Panc1 (cell line): Measurements from ENCODE around the gene TMEM242. TPM values are rescaled to one million over a fixed set of nuclear protein-coding genes. Genes with fewer than 3 reads are reported as not detected.
A peak's percentile ranks its signal among the peaks of the same experiment; 100 is the strongest.

Experiments used
- ATAC-seq: fragments of 200-7000 bp; cut with Tn5 transposase; 2 replicates; pipeline ENCODE4 v1.9.1; 2020; ENCODE audit warnings: mild to moderate bottlenecking, moderate library complexity
- BruUV-seq: library from RNA; stranded (reverse); fragments of 400-500 nt; replicated peaks from 2 replicates; lab custom pipeline; 2021; lab: Mats Ljungman, UMichigan
- CTCF ChIA-PET: fragments of 300-600 bp; sonication (Branson Sonifier 250); formaldehyde crosslinking; loops from one replicate; lab custom pipeline; 2022; ENCODE audit warnings: antibody characterized with exemption; lab: Charles Lee
- POLR2A ChIA-PET: fragments of 300-600 bp; sonication (Branson Sonifier 250); formaldehyde crosslinking; loops from one replicate; lab custom pipeline; 2022; ENCODE audit warnings: antibody characterized with exemption; lab: Charles Lee
- DNase-seq: peaks from one replicate; pipeline ENCODE4 v3.0.0-alpha.2; 2010; ENCODE audit warnings: low read depth, low spot score
- H3K27ac ChIP-seq: 2 replicates; pipeline ENCODE4 v1.5.1; 2011; ENCODE audit warnings: mild to moderate bottlenecking, low read length, inconsistent platforms
- H3K27me3 ChIP-seq: fragments of 200-500 bp; sonication (Bioruptor generic); 2 replicates; pipeline ENCODE4 v1.6.0; 2014; ENCODE audit warnings: low read length, inconsistent platforms; ENCODE audit not compliant: control insufficient read depth, insufficient read depth
- H3K36me3 ChIP-seq: fragments of 200-500 bp; sonication (Bioruptor generic); 2 replicates; pipeline ENCODE4 v1.5.1; 2014; ENCODE audit warnings: inconsistent platforms, mild to moderate bottlenecking, low read length, moderate library complexity; ENCODE audit not compliant: control insufficient read depth, insufficient read depth
- H3K4me1 ChIP-seq: 2 replicates; pipeline ENCODE4 v1.5.1; 2011; ENCODE audit warnings: inconsistent platforms, mild to moderate bottlenecking, low read length, moderate library complexity; ENCODE audit not compliant: control insufficient read depth, insufficient read depth
- H3K4me3 ChIP-seq, 2 experiments: 2 replicates each; pipeline ENCODE4 v1.5.1; 2011 to 2012; ENCODE audit warnings: low read depth in 2 of 2, low read length in 2 of 2, mild to moderate bottlenecking in 2 of 2, inconsistent platforms in 1 of 2, moderate library complexity in 1 of 2
- H3K9me3 ChIP-seq: fragments of 200-500 bp; sonication (Bioruptor generic); 2 replicates; pipeline ENCODE4 v1.5.1; 2014; ENCODE audit warnings: low read depth, mild to moderate bottlenecking, inconsistent platforms, low read length, moderate library complexity; ENCODE audit not compliant: control insufficient read depth, insufficient read depth
- CTCF ChIP-seq: fragments of 450-650 bp; IDR thresholded peaks from 2 replicates; pipeline ENCODE4 v1.5.1; 2017; ENCODE audit warnings: mild to moderate bottlenecking
- POLR2AphosphoS5 ChIP-seq: IDR thresholded peaks from 2 replicates; pipeline ENCODE4 v1.6.1; 2012; ENCODE audit warnings: mild to moderate bottlenecking, low read depth, low read length, moderate library complexity
- SIN3A ChIP-seq: IDR thresholded peaks from 2 replicates; pipeline ENCODE4 v1.6.1; 2012; ENCODE audit warnings: low read depth, mild to moderate bottlenecking, low read length, moderate library complexity, borderline replicate concordance; ENCODE audit not compliant: insufficient read depth
- TCF7L2 ChIP-seq: IDR thresholded peaks from 2 replicates; pipeline ENCODE4 v1.6.1; 2011; ENCODE audit warnings: mild to moderate bottlenecking, low read depth, low read length, inconsistent platforms
- in situ Hi-C: cut with HindIII; loops from 2 replicates; pipeline ENCODE4 v1.10.0; 2016; ENCODE audit warnings: low sequenced_read_pairs, low pct_unique_long_range_greater_than_20kb
- intact Hi-C: fragments of 100-400 bp; cut with micrococcal nuclease; formaldehyde crosslinking; loops from one replicate; pipeline ENCODE4 v1.10.0; 2022; ENCODE audit not compliant: unreplicated experiment
- total RNA-seq: library from RNA; stranded (reverse); gene quantifications from one replicate; pipeline ENCODE4 v1.2.1, GENCODE V29; 2021; ENCODE audit not compliant: unreplicated experiment
- TF ChIP-seq, protein P1 (sequence below), 2 experiments: IDR thresholded peaks; 2 replicates each; pipeline ENCODE4 v1.6.1; 2011 to 2012; ENCODE audit warnings: low read depth in 2 of 2, control low read depth in 1 of 2, low read length in 1 of 2, mild to moderate bottlenecking in 1 of 2, moderate library complexity in 1 of 2; ENCODE audit not compliant: insufficient read depth in 1 of 2

TMEM242 gene
- total RNA-seq, 1 experiment from 2014 or later: 6.8 TPM

DNA sequence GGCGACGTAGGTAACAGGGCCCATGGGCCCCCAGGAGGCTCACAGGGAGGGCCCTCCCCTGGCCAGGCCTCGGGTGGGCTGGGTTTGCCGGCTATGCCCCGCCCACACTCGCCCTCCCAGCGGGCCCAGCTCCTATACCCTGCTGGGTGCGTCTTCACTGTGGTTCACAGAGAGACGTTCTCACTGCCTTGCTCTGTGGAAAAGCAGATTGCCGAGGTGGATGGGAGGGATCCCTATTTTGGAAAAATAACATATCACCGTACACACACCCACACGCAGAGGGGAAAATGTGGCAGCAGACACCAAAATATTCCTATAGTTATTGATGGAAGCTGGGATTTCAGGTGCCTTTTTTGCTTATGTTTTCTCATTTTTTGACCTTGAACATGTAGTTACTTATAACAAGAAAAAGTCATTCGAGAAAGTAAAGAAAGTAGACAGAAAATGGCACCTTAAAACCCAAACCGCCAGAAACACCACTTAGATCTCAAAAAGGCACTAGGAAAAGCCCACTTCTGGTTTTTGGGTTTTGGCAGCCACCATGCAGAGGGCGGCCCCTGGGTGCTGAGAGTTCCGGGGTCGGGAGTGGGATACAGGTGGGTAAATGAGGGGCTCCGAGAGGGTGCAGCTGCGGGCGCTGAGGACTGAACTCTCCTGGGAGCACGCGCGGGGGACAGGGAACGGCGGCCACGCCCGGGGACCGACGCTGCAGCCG is 49.4 kb downstream of the TMEM242 start:
- Histone ChIP-seq H3K27ac (peak overlapping the region; percentile 46), H3K4me1 (peaks cover 7% of the 10 kb centered on the region), H3K9me3 (no peaks in the 10 kb centered on the region), H3K36me3 (no peaks in the 10 kb centered on the region; the same call in 1 of the 2 replicates), H3K4me3 (peak overlapping the region; percentile 48 to 61), H3K27me3 (no peaks in the 10 kb centered on the region)
- peak; percentile 74 for ATAC-seq
- ChIA-PET POLR2A (no interaction called here), CTCF (no interaction called here)
- no peak for TF ChIP-seq CTCF
- TF ChIP-seq TCF7L2: no peak
- no peak for TF ChIP-seq POLR2AphosphoS5
- TF ChIP-seq, protein P1, sequence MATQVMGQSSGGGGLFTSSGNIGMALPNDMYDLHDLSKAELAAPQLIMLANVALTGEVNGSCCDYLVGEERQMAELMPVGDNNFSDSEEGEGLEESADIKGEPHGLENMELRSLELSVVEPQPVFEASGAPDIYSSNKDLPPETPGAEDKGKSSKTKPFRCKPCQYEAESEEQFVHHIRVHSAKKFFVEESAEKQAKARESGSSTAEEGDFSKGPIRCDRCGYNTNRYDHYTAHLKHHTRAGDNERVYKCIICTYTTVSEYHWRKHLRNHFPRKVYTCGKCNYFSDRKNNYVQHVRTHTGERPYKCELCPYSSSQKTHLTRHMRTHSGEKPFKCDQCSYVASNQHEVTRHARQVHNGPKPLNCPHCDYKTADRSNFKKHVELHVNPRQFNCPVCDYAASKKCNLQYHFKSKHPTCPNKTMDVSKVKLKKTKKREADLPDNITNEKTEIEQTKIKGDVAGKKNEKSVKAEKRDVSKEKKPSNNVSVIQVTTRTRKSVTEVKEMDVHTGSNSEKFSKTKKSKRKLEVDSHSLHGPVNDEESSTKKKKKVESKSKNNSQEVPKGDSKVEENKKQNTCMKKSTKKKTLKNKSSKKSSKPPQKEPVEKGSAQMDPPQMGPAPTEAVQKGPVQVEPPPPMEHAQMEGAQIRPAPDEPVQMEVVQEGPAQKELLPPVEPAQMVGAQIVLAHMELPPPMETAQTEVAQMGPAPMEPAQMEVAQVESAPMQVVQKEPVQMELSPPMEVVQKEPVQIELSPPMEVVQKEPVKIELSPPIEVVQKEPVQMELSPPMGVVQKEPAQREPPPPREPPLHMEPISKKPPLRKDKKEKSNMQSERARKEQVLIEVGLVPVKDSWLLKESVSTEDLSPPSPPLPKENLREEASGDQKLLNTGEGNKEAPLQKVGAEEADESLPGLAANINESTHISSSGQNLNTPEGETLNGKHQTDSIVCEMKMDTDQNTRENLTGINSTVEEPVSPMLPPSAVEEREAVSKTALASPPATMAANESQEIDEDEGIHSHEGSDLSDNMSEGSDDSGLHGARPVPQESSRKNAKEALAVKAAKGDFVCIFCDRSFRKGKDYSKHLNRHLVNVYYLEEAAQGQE (IDR thresholded peaks at IDR 0.05; ENCODE audit: insufficient read depth in 1 of 2, low read depth in 2 of 2, low read length in 1 of 2): no peak
- no peak for TF ChIP-seq SIN3A
- in situ Hi-C loops: no loop called here
- BruUV-seq: no TSS peak
- intact Hi-C loops: loop anchor here (5.0 kb wide), 1 partner anchor 47 kb away; no protein-coding TSS in a partner anchor
- no peak for DNase-seq

- in situ Hi-C loops: no loop called here
- Histone ChIP-seq H3K9me3 (no peaks in the 10 kb centered on the region), H3K4me1 (peaks cover 7% of the 10 kb centered on the region), H3K27me3 (no peaks in the 10 kb centered on the region), H3K27ac (no peak overlapping the region), H3K4me3 (no peak overlapping the region), H3K36me3 (no peaks in the 10 kb centered on the region; the same call in 1 of the 2 replicates)
- intact Hi-C loops: loop anchor here (5.0 kb wide), 1 partner anchor 46 kb away; no protein-coding TSS in a partner anchor
- POLR2A ChIA-PET: interaction anchor here (0.6 kb wide), 1 partner anchor 50 kb away, joined by 6 read pairs; no protein-coding TSS in a partner anchor
- CTCF ChIA-PET: no interaction called here
- TF ChIP-seq POLR2AphosphoS5 (no peak), CTCF (no peak), TCF7L2 (no peak)
- TF ChIP-seq, protein P1 (IDR thresholded peaks at IDR 0.05; ENCODE audit: insufficient read depth in 1 of 2, low read depth in 2 of 2, low read length in 1 of 2): no peak
- DNase-seq (no peak), ATAC-seq (no peak)
- no TSS peak for BruUV-seq
Measured at GRCh38 chr6:157272866-157273755, 50.2 kb downstream of the TMEM242 start.
